Activated naive CD4-positive, alpha-beta T cell treated with anti-CD3 and anti-CD28 coated beads for 36 hours (primary cell): ENCODE measurements around the gene NAV2. TPM values are rescaled to one million over a fixed set of nuclear protein-coding genes. Genes with fewer than 3 reads are reported as not detected.

ENCODE experiments used
- CTCF ChIA-PET: fragments of 350-600 bp; sonication (Branson Sonifier 250); formaldehyde crosslinking; loops from one replicate; lab custom pipeline; 2021; ENCODE audit warnings: antibody characterized with exemption; lab: Charles Lee
- DNase-seq: peaks from one replicate; pipeline ENCODE4 v3.0.0-alpha.2; 2020
- H3K27ac Mint-ChIP-seq: one replicate; pipeline ENCODE4 v1.8.0; 2021; ENCODE audit warnings: mild to moderate bottlenecking, mixed read lengths
- H3K27me3 Mint-ChIP-seq: one replicate; pipeline ENCODE4 v1.8.0; 2021; ENCODE audit warnings: low read depth, mixed read lengths
- H3K36me3 Mint-ChIP-seq: one replicate; pipeline ENCODE4 v1.8.0; 2021; ENCODE audit warnings: low read depth, mixed read lengths
- H3K4me1 Mint-ChIP-seq: one replicate; pipeline ENCODE4 v1.8.0; 2021; ENCODE audit warnings: low read depth, mixed read lengths
- H3K4me3 Mint-ChIP-seq: one replicate; pipeline ENCODE4 v1.8.0; 2021; ENCODE audit warnings: mild to moderate bottlenecking, moderate library complexity, mixed read lengths
- H3K9me3 Mint-ChIP-seq: one replicate; pipeline ENCODE4 v1.8.0; 2021; ENCODE audit warnings: mixed read lengths
- intact Hi-C: fragments of 100-400 bp; cut with micrococcal nuclease; formaldehyde crosslinking; loops from one replicate; pipeline ENCODE4 v1.15.1; 2023
- total RNA-seq, 2 experiments: library from RNA; stranded (reverse); gene quantifications; one replicate each; pipeline ENCODE4 v1.2.3, GENCODE V29; 2021

Gene NAV2
- total RNA-seq, 2 experiments from 2014 or later, result 0.20 to 0.41 TPM

- peaks cover 7% of the 10 kb centered on the region for H3K27me3 Mint-ChIP-seq
- H3K4me3 Mint-ChIP-seq, result no peak overlapping the region
- intact Hi-C loops, result no loop called here
- no peaks in the 10 kb centered on the region for H3K4me1 Mint-ChIP-seq
- no peaks in the 10 kb centered on the region for H3K9me3 Mint-ChIP-seq
- no peak overlapping the region for H3K27ac Mint-ChIP-seq
- no peak for DNase-seq
- H3K36me3 Mint-ChIP-seq, result no peaks in the 10 kb centered on the region
- CTCF ChIA-PET, result no interaction called here
These were observed 307.6 kb downstream of the NAV2 start for GRCh38 chr11:20020198-20020597.

- no peaks in the 10 kb centered on the region for H3K4me1 Mint-ChIP-seq
- CTCF ChIA-PET, result no interaction called here
- intact Hi-C loops, result no loop called here
- no peak overlapping the region for H3K4me3 Mint-ChIP-seq
- H3K27ac Mint-ChIP-seq, result no peak overlapping the region
- no peaks in the 10 kb centered on the region for H3K9me3 Mint-ChIP-seq
- peaks cover 4% of the 10 kb centered on the region for H3K27me3 Mint-ChIP-seq
- DNase-seq, result no peak
- no peaks in the 10 kb centered on the region for H3K36me3 Mint-ChIP-seq
These were observed 308.1 kb downstream of the NAV2 start for GRCh38 chr11:20020716-20021115.

- CTCF ChIA-PET, result no interaction called here
- H3K4me1 Mint-ChIP-seq, result no peaks in the 10 kb centered on the region
- peaks cover 4% of the 10 kb centered on the region for H3K27me3 Mint-ChIP-seq
- intact Hi-C loops, result no loop called here
- H3K36me3 Mint-ChIP-seq, result no peaks in the 10 kb centered on the region
- DNase-seq, result no peak
- H3K4me3 Mint-ChIP-seq, result no peak overlapping the region
- no peaks in the 10 kb centered on the region for H3K9me3 Mint-ChIP-seq
- H3K27ac Mint-ChIP-seq, result no peak overlapping the region
These were observed 308.6 kb downstream of the NAV2 start for GRCh38 chr11:20021212-20021611.

- H3K4me3 Mint-ChIP-seq, result no peak overlapping the region
- CTCF ChIA-PET, result no interaction called here
- no peaks in the 10 kb centered on the region for H3K36me3 Mint-ChIP-seq
- DNase-seq, result no peak
- no peak overlapping the region for H3K27ac Mint-ChIP-seq
- peaks cover 4% of the 10 kb centered on the region for H3K27me3 Mint-ChIP-seq
- H3K9me3 Mint-ChIP-seq, result no peaks in the 10 kb centered on the region
- H3K4me1 Mint-ChIP-seq, result no peaks in the 10 kb centered on the region
- intact Hi-C loops, result no loop called here
These were observed 309.2 kb downstream of the NAV2 start for GRCh38 chr11:20021771-20022362.

DNA sequence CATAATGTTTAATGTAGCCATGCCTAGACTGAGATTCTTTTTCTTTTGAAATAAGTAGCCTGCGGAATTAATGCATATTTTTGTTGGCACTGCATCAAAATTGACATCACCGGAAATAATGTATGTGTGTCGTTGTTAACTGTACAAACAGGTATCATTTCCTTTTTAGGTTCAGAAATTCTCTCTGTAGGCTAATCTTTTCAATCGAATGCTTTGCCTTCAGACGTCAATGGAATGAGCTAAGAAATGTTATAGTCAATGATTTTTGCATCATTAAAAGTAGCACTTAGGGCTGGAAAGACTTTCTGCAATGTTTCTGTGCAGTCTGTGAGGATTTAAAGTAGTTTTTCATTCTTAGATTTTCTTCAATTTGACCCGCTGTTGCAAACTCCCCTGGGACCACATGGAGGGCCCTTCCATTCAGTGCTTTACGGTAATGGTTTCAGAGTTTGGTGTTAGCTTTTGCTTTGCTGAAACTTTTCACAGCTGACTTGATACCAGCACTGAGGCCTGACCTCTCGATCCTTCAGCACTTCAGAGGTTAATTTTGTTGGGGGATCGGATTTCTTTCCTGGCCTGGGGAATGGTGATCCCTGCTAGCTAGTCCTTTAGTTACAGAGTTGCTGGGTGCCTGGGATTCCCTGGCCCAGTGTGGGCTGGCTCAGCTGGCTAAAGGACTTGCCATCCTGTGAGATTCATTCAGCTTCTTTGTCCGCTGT, 309.9 kb downstream of the NAV2 start:
- Mint-ChIP-seq H3K9me3 (no peaks in the 10 kb centered on the region), H3K4me1 (no peaks in the 10 kb centered on the region), H3K4me3 (no peak overlapping the region), H3K27me3 (no peaks in the 10 kb centered on the region), H3K27ac (no peak overlapping the region), H3K36me3 (no peaks in the 10 kb centered on the region)
- CTCF ChIA-PET, result no interaction called here
- DNase-seq, result no peak
- intact Hi-C loops, result no loop called here

DNA sequence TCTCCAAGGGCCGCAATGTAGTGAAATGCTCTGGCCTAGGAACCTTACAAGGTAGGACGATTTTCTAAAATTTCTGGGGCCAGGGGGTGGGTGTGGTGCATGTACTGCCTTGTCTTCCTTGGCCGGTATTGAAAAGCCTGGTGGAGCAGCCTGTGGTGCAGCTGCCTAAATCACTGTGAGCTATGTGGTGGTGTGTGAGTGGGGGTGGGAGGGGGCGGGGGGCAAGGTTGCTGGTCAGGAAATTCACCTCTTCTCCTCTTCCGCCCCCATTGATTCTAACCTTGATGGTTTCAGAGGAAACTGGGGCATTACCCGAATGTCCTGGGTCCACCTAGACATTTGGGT, 310.4 kb downstream of the NAV2 start:
- Mint-ChIP-seq H3K27me3 (no peaks in the 10 kb centered on the region), H3K27ac (no peak overlapping the region), H3K9me3 (no peaks in the 10 kb centered on the region), H3K36me3 (no peaks in the 10 kb centered on the region), H3K4me3 (no peak overlapping the region), H3K4me1 (no peaks in the 10 kb centered on the region)
- intact Hi-C loops, result no loop called here
- CTCF ChIA-PET, result no interaction called here
- no peak for DNase-seq

DNA sequence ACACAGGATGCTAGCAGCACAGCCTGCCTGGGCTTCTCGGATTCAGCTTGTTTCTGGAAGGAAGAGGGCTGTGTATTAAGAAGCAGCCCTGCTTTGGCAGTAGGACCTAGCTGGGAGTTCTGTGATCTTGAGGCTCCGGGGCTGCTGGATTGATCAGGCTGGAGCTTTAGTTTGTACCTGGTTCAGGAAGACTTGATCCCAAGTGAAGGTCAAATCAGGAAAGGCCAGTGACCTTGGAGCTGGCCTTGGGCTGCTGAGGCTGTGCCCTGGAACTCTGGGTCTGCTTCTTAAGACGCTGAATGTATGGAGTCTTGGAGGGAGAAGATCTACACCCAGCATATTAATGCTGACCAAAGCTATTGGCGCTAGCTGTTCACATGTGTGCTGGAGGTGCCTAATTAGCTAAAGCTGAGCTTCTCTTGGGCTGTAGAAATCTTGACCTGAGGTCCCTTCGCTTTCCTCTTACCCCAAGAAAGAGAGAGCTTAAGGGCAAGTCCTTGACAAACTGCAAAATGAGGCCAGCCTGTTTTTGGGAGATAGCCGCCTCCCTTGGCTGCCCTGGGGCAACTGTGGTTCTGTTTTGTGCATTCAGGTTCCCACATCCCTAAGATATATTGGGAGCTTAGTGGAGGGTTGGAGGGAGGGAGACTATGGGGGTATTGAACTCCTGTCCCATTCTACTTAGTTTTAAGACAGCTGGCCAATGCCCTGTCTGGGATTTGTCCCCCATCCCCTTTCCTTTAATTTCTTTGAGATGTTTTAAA, 311.7 kb downstream of the NAV2 start:
- intact Hi-C loops, result no loop called here
- no peak overlapping the region for H3K27ac Mint-ChIP-seq
- no peaks in the 10 kb centered on the region for H3K4me1 Mint-ChIP-seq
- no peak for DNase-seq
- H3K9me3 Mint-ChIP-seq, result no peaks in the 10 kb centered on the region
- no peak overlapping the region for H3K4me3 Mint-ChIP-seq
- H3K36me3 Mint-ChIP-seq, result no peaks in the 10 kb centered on the region
- no peaks in the 10 kb centered on the region for H3K27me3 Mint-ChIP-seq
- CTCF ChIA-PET, result interaction anchor here (0.7 kb wide), 1 partner anchor 346 kb away, joined by 3 read pairs; no protein-coding TSS in a partner anchor

- CTCF ChIA-PET, result no interaction called here
- no peaks in the 10 kb centered on the region for H3K9me3 Mint-ChIP-seq
- DNase-seq, result no peak
- no peaks in the 10 kb centered on the region for H3K4me1 Mint-ChIP-seq
- no peak overlapping the region for H3K27ac Mint-ChIP-seq
- no peaks in the 10 kb centered on the region for H3K27me3 Mint-ChIP-seq
- intact Hi-C loops, result no loop called here
- no peaks in the 10 kb centered on the region for H3K36me3 Mint-ChIP-seq
- no peak overlapping the region for H3K4me3 Mint-ChIP-seq
These were observed 312.7 kb downstream of the NAV2 start for GRCh38 chr11:20025332-20025840.

DNA sequence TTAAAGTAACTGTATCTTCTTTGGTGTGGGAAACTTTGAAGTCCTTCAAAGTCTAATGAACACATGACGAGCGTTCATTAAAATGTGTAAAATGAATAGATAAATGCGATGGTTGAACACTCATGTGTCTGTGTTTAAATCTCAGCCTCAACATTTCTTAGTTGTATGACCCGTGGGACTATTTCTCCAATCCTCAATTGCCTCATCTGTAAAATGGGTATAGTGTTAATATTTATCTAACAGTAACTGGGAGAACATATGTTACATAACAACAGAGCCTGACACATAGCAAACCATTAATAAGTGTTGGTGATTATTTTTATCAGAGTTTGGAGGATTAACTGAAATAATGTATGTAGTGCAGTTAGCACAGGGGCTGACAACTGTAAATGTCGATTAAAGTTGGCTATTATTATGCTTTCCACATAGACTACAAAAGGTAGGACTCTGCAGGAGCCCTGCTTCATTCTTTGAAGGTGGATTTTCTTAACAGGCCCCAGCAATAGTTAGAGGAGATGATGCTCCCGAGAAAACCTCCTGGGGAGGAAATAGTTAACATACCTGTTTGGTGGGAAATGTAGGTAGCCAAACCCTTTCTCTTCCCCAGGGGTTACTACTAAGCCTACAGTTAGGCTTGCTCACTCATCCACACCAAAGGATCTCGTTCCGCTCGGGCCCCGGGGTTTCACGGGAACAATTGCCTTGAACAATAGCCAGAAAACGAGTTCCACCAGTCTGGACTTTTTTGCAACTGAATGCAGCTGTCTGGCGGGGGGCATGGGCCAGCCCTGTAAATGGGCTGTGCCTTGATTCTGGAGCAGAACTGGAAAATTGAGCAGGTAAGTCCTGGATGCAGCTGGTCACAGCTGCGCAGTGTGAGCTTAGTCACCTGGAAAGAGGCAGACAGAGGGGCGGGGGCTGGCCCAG, 314.3 kb downstream of the NAV2 start:
- intact Hi-C loops, result no loop called here
- H3K27ac Mint-ChIP-seq, result no peak overlapping the region
- no peaks in the 10 kb centered on the region for H3K4me1 Mint-ChIP-seq
- no peaks in the 10 kb centered on the region for H3K9me3 Mint-ChIP-seq
- no peak overlapping the region for H3K4me3 Mint-ChIP-seq
- H3K27me3 Mint-ChIP-seq, result peaks cover 2% of the 10 kb centered on the region
- DNase-seq, result no peak
- H3K36me3 Mint-ChIP-seq, result no peaks in the 10 kb centered on the region
- CTCF ChIA-PET, result no interaction called here

DNA sequence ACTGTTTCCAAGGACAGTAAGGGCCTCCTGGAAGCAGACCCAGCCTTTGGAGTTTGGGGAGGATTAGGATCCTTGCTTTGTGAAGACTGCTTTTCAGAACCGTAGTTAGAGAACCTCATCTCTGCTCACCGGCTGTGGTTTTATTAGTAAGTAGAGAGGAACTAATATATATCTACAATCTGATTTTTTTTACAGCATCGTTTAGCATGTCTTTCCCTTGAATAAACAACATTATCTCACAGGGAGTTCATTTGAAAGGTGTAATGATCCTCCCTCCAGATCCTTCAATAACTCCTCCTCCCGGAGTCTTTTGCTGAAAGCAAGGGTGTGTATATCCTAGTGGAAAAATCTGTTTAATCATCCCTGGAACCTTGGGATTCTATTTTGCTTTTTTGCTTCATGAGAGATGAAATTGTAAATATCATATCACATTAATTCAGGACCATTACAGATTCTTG, 314.9 kb downstream of the NAV2 start:
- CTCF ChIA-PET, result interaction anchor here (0.7 kb wide), 1 partner anchor 94 kb away, joined by 4 read pairs; no protein-coding TSS in a partner anchor
- no peaks in the 10 kb centered on the region for H3K9me3 Mint-ChIP-seq
- H3K4me1 Mint-ChIP-seq, result no peaks in the 10 kb centered on the region

GRCh38 chr11:20029193-20029592, 316.6 kb downstream of the NAV2 start:
- Mint-ChIP-seq H3K36me3 (no peaks in the 10 kb centered on the region), H3K27me3 (peaks cover 2% of the 10 kb centered on the region)
- CTCF ChIA-PET, result no interaction called here

More for the DNA sequence above, 314.9 kb downstream of the NAV2 start:
- Mint-ChIP-seq H3K4me3 (no peak overlapping the region), H3K36me3 (no peaks in the 10 kb centered on the region), H3K27ac (no peak overlapping the region), H3K27me3 (peaks cover 2% of the 10 kb centered on the region)
- no peak for DNase-seq
- intact Hi-C loops, result no loop called here

DNA sequence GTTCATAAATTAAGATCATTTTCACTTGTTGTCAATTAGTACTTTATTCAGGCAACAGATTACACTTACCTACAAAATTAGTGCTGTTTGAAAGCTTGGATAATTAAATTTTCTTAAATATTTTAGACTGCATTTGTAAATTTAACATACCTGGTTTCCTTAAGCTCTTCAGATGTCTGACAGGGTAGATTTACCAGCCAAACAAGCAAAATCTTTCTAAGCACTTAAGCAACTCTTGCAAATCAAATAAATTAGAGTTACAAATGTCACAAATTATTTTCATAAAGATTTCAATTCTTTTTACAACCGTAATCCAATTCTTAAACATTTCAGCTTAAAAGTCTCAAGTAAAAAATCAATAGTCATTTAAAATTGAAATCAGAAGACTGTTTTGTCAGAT, 317.8 kb downstream of the NAV2 start:
- intact Hi-C loops, result no loop called here
- Mint-ChIP-seq H3K27me3 (peaks cover 5% of the 10 kb centered on the region), H3K4me1 (no peaks in the 10 kb centered on the region), H3K27ac (no peak overlapping the region), H3K9me3 (no peaks in the 10 kb centered on the region), H3K4me3 (no peak overlapping the region), H3K36me3 (no peaks in the 10 kb centered on the region)
- CTCF ChIA-PET, result no interaction called here
- no peak for DNase-seq

More at GRCh38 chr11:20029193-20029592, 316.6 kb downstream of the NAV2 start:
- Mint-ChIP-seq H3K27ac (no peak overlapping the region), H3K9me3 (no peaks in the 10 kb centered on the region), H3K4me3 (no peak overlapping the region), H3K4me1 (no peaks in the 10 kb centered on the region)
- intact Hi-C loops, result no loop called here
- DNase-seq, result no peak
